GM12872 (cell line): ENCODE measurements around the gene TF.

Source experiments
- TF ChIP-seq, protein P1 (sequence below): IDR thresholded peaks from 3 replicates; pipeline ENCODE4 v1.5.1; 2011; ENCODE audit warnings: low read depth, mild to moderate bottlenecking, low read length, moderate library complexity; ENCODE audit not compliant: insufficient read depth

The TF gene

DNA sequence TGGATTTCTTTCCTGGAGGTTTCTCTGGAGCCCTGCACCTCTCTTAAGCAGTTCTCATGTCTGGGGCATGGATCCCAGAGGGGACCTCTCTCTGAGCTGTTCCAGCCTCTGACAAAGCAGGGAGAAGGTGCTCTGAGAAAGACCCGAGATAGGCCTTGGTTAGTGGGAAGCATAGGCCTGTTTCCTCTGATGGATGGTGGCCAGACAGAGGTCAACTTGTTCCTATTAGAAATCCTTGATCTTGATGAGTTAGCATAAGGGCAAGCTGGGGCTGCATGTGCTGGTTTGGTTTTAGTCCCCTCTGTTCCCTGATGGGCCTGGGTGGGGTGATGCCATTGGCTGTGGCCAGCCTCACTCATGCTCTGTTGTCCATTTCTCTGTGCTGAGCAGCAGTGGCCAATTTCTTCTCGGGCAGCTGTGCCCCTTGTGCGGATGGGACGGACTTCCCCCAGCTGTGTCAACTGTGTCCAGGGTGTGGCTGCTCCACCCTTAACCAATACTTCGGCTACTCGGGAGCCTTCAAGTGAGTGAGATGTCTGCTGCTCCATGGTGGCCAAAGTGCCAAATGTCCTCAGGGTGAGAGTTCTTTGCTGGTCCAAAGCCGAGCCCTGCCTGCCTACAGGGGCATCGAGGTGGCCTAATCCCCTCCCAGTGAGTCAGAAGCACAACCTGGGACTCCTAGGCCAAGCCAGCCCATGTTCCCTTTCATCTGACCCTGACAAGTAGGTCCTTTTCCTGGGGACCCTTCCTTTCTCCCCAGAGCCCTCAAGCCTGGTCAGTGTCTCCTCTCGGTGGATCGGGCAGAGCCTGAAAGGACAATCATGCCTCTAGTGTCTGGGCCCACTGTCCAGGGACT is 9.0 kb downstream of the TF start:
- TF ChIP-seq, protein P1, sequence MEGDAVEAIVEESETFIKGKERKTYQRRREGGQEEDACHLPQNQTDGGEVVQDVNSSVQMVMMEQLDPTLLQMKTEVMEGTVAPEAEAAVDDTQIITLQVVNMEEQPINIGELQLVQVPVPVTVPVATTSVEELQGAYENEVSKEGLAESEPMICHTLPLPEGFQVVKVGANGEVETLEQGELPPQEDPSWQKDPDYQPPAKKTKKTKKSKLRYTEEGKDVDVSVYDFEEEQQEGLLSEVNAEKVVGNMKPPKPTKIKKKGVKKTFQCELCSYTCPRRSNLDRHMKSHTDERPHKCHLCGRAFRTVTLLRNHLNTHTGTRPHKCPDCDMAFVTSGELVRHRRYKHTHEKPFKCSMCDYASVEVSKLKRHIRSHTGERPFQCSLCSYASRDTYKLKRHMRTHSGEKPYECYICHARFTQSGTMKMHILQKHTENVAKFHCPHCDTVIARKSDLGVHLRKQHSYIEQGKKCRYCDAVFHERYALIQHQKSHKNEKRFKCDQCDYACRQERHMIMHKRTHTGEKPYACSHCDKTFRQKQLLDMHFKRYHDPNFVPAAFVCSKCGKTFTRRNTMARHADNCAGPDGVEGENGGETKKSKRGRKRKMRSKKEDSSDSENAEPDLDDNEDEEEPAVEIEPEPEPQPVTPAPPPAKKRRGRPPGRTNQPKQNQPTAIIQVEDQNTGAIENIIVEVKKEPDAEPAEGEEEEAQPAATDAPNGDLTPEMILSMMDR = no peak

DNA sequence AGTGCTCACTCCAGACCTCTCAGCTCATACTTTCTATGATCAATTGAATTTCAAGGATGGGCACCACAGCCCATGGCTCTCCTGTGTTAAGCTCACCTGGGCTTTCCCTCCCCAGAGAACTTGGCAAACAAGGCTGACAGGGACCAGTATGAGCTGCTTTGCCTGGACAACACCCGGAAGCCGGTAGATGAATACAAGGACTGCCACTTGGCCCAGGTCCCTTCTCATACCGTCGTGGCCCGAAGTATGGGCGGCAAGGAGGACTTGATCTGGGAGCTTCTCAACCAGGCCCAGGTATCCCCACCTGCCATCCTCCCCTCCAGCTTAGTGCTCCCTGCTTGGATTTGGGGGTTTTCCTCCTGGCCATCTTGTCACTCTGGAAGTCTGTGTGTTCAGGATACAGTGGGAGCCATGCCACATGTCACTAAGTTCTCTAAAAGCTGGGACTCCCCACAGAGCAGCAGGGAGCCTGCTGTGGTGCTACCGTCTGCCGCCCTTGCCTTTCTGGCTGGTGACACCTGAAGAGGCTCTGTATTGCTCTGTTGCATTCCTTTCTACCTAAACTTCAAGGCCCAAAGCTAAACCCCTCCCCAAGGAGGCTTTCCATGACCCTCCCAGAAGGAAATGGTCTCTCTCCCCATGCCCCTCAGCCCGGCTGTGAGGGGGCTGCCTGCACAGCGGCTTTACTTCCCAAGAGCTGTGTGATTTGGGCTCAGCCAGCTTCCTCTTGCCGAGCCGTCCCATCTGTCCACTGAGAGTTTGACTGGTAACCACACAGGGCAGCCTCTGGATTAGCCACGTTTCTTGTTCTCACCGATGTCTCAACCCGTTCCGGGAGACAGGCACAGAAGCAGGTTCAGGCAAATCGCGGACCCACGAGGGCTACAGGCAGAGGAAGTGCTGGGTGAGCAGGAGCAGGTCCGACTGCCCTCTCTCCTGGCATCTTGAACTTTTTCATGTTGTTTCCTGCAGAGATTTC is 10.8 kb downstream of the TF start:
- TF ChIP-seq, protein P1 = no peak

DNA sequence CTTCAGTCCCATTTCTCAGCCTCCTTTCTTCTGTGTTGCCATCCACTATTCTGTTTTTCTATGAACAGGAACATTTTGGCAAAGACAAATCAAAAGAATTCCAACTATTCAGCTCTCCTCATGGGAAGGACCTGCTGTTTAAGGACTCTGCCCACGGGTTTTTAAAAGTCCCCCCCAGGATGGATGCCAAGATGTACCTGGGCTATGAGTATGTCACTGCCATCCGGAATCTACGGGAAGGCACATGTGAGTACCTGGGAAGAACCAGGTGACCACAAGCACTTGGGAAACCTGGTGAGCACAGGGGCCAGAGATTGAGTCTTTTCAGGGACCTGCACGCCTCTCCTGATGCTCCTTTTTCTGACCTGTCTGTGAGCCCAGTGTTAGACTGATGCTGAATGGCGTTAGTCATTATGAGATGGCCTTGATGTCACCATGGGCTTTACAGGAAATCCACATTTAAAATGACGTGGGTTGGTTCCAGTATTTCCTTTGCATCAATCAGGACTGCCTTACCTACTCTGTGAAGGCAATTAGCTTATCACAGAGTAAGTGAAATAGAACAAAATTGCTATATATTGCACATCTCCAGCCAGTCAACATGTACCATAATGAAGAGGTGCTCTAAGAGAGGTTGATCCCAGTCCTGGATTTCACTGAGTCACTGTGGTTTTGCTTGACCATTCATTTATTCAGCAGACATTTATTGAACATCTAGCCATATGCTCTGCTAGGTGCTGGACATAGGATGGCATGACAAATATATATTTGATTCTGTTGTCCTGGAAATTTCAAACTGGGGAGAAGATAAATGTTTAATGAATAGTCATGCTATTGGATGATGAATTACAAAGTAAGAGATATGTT is 11.7 kb downstream of the TF start:
- TF ChIP-seq, protein P1 = no peak

DNA sequence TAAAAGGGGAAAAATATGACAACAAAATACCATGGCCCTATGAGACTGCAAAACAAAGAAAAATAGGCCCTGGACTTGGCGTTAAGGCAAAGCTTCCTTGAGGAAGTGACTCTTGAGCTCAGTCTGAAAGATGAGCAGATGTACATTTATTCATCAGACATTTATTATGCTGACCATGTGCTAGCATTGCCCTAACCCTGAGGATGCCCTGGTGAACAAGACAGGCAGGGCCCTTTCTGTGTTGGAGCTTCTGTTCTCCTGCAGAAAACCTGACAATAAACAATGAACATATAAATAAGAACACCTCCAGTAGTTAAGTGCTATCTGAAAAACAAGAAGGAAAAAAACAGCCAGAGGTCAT is 12.4 kb downstream of the TF start:
- TF ChIP-seq, protein P1 = no peak

DNA sequence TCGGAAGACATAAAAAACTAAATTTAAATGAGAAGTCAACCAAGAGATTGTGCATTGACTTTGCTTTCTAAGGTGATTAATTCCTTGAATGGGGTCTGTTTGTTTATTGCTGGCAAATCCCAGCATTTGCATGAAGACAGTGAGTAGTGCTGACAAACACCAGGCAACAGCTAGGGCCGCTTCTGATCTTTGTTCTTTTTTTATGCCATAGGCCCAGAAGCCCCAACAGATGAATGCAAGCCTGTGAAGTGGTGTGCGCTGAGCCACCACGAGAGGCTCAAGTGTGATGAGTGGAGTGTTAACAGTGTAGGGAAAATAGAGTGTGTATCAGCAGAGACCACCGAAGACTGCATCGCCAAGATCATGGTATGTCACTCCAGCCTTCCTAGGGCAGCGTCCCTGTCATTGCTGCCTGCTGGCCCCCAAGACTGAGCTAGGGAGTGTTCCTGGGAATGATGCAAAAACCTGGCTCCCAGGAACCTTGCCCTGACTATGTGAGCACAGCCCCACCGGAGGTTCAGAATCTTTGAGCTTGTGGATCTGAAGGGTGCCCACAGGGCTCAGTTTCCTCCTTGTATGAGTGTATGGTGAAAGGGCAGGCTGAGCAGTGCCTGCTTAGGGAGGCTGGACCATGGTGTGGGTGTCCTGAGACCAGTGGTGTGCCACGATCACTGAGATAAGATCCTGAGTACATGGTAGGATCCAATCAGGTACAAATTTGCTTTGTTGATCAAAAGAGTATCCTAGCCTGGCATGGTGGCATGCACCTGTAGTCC is 13.0 kb downstream of the TF start:
- TF ChIP-seq, protein P1 = no peak

DNA sequence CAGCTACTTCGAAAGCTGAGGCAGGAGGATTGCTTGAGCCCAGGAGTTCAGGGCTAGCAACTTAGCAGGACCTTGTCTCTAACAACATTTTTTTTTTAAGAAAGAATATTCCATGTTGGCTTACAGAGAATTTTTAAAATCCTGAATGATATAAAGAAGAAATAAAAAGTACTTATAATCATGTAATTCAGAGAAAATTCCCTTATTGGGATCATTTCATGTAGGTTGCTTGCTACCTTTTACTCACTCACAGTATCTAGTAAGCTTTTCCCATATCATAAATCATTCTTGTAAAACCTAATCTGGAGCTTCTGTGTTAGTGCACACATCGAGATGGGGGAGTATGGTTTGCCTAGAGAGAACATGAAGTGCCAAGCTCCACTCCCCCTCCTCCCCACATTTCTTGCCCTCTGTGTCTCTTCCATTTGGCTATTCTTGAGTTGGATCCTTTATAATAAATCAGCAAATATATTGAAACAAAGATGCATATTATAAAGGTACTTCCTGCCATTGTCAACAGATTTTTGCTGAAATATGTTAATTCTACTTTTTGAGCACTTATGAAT is 13.6 kb downstream of the TF start:
- TF ChIP-seq, protein P1 = no peak
